ENCODE measurements around the gene ABCA12.

Gene ABCA12

DNA sequence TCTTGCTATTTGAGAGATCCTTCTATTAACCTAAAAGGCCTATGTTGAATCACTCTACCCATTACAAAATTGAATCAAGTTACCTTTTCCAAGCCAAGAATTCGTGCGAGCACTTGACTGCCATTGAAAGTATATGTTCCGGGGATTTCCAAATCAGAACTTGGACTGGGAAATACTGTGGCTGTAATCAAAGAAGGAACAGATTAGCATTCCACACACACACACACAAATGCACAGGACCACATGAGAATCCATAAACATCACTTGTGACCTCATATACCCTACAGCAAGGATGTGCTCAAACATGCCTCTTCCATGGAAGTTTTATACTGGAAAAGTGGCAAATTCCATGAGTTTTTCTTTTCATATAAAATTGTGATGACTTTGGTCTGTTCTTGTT lies 86.0 kb downstream of the ABCA12 start:
- DNase-seq (ENCODE audit: extremely low read depth in 1 of 2, low read depth in 1 of 2): no peak

GRCh38 chr2:215049341-215049740 lies 89.1 kb downstream of the ABCA12 start:
- DNase-seq (ENCODE audit: extremely low read depth in 1 of 2, low read depth in 1 of 2): no peak

GRCh38 chr2:215038421-215038820 lies 100.0 kb downstream of the ABCA12 start:
- DNase-seq (ENCODE audit: extremely low read depth in 1 of 2, low read depth in 1 of 2): no peak

- DNase-seq (ENCODE audit: extremely low read depth in 1 of 2, low read depth in 1 of 2): no peak
Measured at GRCh38 chr2:215036314-215036713, 102.1 kb downstream of the ABCA12 start.

DNA sequence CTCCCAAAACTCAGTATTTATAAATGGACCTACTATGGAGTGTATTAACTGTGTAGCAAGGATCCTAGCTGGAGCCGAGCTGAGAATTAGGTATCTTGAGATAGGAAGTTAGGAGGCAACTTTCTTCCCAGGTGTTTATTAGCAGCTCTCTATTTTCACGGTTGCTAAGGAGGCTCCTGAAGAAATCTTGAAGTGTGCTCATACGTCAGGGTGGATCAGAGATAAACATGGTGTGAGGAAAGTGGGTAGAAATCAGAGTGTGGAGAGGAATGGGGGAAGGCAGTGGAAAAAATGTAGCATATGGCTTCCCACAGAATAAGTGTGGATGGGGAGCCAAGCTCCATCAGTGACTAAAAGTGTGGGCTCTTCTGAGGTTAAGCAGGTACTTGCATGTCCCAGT lies 104.3 kb downstream of the ABCA12 start:
- DNase-seq (ENCODE audit: extremely low read depth in 1 of 2, low read depth in 1 of 2): no peak

GRCh38 chr2:215032153-215032552 lies 106.3 kb downstream of the ABCA12 start:
- no peak for DNase-seq (ENCODE audit: extremely low read depth in 1 of 2, low read depth in 1 of 2)

GRCh38 chr2:215031321-215031720 lies 107.1 kb downstream of the ABCA12 start:
- DNase-seq (ENCODE audit: extremely low read depth in 1 of 2, low read depth in 1 of 2): no peak

- no peak for DNase-seq (ENCODE audit: extremely low read depth in 1 of 2, low read depth in 1 of 2)
Measured at GRCh38 chr2:215029936-215030335, 108.5 kb downstream of the ABCA12 start.

DNA sequence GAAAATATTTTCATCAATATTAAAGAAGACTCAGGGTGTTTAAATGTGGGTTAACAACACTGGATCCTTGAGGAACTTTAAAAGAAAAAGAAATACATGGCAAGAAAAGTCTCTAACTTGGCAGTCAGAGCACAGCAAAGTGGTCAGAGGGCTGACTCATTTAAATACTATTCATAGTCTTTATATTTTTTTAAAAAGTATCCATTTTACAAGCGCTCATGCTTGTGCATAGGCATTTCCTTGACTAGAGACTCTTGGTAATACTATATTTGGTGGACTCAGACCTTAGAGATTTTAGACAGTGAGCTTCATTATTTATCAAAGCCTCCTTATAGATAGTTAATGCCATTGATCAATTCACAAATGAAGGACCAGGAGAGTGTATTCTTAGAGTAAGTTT lies 110.2 kb downstream of the ABCA12 start:
- DNase-seq (ENCODE audit: extremely low read depth in 1 of 2, low read depth in 1 of 2): no peak

DNA sequence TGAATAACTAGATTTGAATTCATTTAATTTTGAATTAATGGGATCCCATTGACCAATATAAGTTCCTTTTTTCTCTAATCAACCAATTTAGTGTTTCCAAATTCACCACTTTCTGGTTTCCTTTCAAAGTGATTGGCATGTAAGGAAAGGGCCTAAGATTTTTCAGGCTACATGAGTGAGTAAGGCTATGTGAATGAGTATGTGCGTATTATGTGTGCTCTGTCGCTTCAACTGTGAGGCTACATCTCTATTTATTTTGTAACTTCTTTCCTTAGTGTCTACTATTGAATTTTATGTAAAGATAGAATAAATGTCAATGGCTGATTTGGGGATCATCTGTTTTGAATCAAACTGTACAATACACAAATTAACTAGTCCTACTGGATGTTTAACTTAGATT lies 110.6 kb downstream of the ABCA12 start:
- no peak for DNase-seq (ENCODE audit: extremely low read depth in 1 of 2, low read depth in 1 of 2)

- no peak for DNase-seq (ENCODE audit: extremely low read depth in 1 of 2, low read depth in 1 of 2)
Measured at GRCh38 chr2:215022910-215023309, 115.5 kb downstream of the ABCA12 start.

GRCh38 chr2:215022418-215022817 lies 116.0 kb downstream of the ABCA12 start:
- DNase-seq (ENCODE audit: extremely low read depth in 1 of 2, low read depth in 1 of 2): no peak

- no peak for DNase-seq (ENCODE audit: extremely low read depth in 1 of 2, low read depth in 1 of 2)
Measured at GRCh38 chr2:215020283-215020682, 118.1 kb downstream of the ABCA12 start.

GRCh38 chr2:215019521-215020145 lies 118.8 kb downstream of the ABCA12 start:
- DNase-seq (ENCODE audit: extremely low read depth in 1 of 2, low read depth in 1 of 2): no peak

GRCh38 chr2:215019085-215019484 lies 119.3 kb downstream of the ABCA12 start:
- no peak for DNase-seq (ENCODE audit: extremely low read depth in 1 of 2, low read depth in 1 of 2)

DNA sequence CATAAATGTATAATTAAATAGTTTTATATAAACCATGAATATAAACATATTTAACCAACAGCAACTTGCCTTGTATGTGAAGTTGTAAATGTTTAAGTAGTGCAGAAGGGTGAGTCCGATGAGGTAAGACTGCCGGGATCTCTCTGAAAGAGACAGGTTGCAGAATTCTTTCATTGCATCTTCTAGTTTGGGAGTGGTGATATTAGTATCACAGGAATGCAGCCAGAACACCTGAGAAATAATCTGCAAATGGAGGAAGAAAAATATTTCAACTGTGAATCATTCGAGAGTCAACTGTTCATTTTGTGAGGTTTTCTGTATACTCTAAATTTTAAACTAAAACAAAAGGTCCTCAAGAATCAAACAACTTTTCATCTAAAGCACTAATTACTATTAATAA lies 123.0 kb downstream of the ABCA12 start:
- DNase-seq (ENCODE audit: extremely low read depth in 1 of 2, low read depth in 1 of 2): no peak

DNA sequence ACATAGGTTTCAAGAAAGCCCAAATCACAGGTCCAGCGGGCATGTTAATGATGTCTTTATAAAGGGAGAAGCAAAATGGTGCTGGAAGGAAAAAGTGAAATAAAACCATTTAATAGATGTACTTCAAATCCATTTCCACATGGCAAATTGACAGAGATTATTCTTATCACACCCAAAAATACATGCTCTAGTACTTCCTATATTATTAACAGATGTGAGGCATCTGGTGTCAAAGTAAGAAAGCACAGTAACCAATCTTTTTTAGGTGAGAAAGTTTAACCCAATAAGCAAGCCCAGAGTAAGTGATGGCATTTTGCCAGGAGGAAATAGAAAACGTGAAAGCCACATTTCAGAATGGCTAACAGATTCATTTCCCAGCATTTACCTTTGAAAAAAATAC lies 128.0 kb downstream of the ABCA12 start:
- no peak for DNase-seq (ENCODE audit: extremely low read depth in 1 of 2, low read depth in 1 of 2)

GRCh38 chr2:215003001-215003400 lies 135.4 kb downstream of the ABCA12 start:
- DNase-seq (ENCODE audit: extremely low read depth in 1 of 2, low read depth in 1 of 2): no peak

DNA sequence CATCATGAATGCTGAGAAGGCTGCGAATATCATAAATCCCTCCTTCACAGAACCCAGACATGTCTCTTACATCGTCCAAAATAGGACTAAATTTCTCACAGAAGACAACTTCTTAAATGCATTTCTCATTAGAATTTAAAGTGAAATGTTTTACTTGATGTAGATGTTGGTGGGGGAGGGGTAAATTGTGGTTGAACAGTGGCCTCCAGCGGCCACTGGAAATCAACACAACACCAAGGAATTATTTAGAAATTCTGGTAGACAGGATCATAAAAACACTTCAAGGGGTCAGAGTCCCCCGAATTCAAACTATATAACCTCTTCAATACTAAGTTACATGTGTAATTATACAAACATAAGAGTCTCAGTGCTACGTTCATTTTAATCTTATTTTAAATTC lies 135.9 kb downstream of the ABCA12 start:
- no peak for DNase-seq (ENCODE audit: extremely low read depth in 1 of 2, low read depth in 1 of 2)

- no peak for DNase-seq (ENCODE audit: extremely low read depth in 1 of 2, low read depth in 1 of 2)
Measured at GRCh38 chr2:215000721-215001120, 137.7 kb downstream of the ABCA12 start.

- no peak for DNase-seq (ENCODE audit: extremely low read depth in 1 of 2, low read depth in 1 of 2)
Measured at GRCh38 chr2:214995926-214996670, 142.3 kb downstream of the ABCA12 start.

- no peak for DNase-seq (ENCODE audit: extremely low read depth in 1 of 2, low read depth in 1 of 2)
Measured at GRCh38 chr2:214995409-214995808, 143.0 kb downstream of the ABCA12 start.

DNA sequence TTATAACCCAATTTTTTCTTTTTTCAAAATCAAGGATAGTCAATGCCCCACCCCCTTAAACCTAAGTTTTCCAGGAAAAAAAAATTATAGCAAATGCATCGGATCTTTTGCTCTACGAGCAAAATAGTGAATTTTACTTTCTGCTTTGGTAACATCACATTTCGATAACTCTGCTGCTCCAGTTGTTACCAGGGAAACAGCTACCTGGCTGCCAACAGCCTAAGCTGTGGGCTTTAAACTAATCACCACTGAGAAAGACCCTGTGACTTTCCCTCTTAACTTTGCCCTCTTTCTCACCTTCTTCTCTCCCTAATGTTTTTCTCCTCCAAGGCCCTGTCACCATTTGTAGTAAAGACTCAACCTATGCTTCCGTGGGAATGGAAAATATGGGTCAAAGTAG lies 145.5 kb downstream of the ABCA12 start:
- no peak for DNase-seq (ENCODE audit: extremely low read depth in 1 of 2, low read depth in 1 of 2)

Measured in activated CD8-positive, alpha-beta memory T cell treated with anti-CD3 and anti-CD28 coated beads for 1 hour (primary cell).